OCI-M2 (cell line): Measurements from ENCODE around the gene CRYBA4.
"Not testable (repeated sequence)": the region's sequence is repeated elsewhere in the genome, so short reads cannot be mapped to it uniquely, and the experiment has no call there.

Experiments used
- DNase-seq: peaks from one replicate; lab custom pipeline; 2025; ENCODE audit not compliant: unreplicated experiment; lab: John Stamatoyannopoulos, UW

The CRYBA4 gene

DNA sequence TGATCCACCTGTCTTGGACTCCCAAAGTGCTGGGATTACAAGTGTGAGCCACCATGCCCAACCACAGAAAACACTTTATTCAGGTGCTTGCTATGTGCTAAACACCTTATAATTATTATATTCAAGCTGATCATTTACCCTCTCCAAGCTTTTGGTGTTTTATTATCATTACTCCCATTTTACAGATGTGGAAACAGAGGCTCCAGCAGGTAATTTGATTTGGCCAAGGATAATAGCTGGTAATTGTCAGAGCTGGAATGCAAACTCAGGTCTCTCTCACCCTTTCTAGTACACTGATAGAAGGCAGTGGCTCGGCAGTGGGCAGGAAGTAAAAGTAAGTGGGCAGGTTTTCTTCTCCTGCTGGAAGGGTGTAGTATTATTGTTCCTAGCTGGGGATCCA is 28.0 kb upstream of the CRYBA4 start:
- DNase-seq: no peak

DNA sequence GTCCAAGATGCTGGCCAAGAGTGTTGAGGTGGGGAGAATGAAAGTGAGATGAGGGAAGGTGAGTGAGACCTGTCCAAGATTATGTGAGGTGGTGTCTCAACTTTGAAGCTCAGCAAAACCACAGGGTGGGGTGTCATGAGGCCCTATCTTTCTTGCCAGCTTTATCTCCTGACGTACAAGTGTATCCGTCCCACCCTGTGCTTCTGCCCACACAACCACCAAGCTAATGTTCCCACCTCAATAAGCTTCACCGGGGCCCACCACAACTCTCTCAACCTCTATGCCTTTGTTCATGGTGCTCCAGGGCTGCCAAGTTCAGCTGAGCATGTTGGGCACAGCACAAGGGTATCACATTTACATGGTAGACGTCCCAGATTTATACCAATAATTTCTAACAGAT is 24.7 kb upstream of the CRYBA4 start:
- DNase-seq: no peak

DNA sequence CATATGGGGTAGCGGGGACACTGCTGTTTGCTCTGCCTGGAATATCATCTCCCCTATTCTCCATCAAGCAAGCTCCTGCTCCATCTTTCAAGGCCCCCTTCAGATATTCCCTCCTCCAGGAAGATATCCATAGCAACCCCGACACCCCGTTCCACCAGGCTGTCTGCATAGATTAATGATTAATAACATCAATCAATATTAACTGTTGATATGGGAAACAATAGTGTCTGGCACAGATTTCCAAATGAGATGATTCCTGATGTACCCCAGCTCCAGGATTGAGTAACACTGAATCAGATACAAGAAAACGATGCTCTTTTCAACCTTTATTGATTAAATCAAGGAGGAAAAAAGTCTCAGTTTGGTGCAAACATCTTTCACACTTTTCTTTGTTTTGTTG is 24.3 kb upstream of the CRYBA4 start:
- no peak for DNase-seq

DNA sequence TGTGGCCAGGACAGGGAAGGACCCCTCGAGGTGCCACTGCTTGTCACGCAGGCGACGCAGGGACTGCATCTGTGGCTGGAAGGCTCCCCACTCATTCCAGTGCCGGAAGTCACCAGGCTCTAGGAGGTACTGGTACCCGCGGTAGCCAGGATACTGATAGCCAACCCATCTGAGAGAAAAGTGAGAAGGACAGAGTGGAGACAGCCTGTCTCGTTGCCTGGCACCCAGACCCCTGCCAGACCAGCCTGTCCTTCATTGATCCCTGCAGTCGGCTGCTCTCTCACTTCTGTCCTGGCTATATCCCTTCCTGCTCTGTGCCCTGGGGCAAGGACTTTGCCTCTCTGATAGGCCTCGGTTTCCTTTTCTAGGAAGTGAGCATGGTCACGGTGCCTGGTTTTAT is 22.3 kb upstream of the CRYBA4 start:
- DNase-seq: no peak

DNA sequence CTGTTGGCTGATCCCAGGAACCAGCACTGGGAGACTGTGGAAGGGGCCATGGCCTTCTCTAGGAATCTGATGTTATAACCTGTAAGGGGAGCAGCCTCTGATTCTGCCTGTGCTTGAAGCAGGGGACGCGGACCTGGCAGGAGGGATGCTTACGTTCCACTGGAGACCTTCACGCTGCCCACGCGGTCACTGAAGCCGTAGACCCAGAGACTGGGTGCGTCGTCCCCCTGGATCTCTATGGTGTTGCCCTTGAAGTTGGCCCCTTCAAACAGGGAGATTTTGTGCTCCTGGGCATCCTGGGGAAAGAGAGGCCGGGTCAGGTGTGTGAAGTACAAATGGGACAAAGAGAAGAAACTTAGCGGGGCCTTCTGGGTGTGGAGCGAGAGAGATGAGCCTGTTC is 20.0 kb upstream of the CRYBA4 start:
- DNase-seq: no peak

DNA sequence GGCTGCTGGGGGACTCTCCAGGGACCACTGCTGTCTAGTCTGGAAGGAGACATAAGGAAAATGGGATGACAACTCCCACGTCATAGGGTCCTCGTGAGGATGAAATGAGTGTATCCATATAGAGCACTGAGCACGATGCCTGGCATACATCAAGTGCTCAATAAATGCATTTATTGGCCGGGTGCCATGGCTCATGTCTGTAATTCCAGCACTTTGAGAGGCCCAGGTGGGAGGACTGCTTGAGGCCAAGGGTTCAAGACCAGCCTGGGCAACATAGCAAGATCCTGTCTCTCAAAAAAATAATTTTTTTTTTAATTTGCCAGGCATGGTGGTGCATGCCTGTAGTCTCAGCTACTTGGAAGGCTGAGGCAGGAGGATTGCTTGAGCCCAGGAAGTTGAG is 19.6 kb upstream of the CRYBA4 start:
- DNase-seq: no peak

DNA sequence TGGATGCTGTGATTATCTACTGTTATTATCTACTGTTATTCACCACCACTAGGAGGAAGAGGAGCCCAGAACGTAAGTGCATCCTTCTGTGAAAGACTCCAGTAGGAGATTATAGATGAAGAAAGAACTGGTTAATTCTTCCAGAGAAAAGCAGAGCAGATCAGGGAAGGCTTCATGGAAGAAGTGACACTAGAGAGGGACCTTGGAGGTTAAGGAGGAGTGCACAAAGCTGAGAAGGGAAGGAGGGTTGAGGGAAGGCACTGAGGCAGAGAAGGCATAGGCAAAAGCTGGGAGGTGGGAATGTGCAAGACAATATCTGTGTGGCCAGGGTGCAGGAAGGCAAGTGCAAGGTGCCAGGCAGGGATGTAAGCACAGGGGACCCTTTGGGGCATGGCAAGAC is 17.4 kb upstream of the CRYBA4 start:
- no peak for DNase-seq

DNA sequence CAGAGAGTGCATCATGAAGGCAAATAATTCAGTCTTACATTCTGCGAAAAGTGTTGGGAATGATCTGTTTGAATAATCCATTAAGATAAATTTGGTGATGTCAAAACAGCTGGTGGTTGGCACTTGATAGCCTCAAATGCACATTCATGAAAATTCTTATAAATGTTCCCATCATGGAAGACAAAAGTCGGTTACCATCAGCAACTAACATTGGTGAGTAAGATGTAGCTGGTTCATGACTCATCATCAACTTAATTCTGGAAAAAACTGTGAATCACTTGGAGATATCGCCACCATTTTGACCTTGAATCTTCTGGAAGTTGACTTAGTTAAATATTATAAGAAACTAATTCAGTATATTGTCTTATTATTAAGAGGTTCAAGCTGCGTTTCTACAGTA is 15.2 kb upstream of the CRYBA4 start:
- no peak for DNase-seq

DNA sequence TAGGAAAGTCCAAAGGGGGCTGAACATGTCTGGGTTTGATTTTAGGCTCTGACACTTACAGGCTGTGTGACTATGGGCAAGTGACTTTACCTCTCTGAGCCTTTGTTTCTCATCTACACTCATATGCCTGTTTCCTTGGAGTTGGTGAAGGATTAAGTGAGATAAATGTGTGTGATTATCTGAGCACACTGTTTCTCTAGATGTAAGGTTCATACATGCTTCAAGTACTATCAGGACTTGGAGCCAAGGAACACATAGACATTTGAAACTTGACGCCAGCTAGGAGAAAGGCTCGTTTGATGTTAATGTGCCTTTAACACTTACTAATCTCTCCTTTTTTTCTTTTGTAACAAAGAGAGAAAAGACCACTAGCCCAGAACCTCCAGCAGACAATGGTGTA is 13.6 kb upstream of the CRYBA4 start:
- DNase-seq: no peak

DNA sequence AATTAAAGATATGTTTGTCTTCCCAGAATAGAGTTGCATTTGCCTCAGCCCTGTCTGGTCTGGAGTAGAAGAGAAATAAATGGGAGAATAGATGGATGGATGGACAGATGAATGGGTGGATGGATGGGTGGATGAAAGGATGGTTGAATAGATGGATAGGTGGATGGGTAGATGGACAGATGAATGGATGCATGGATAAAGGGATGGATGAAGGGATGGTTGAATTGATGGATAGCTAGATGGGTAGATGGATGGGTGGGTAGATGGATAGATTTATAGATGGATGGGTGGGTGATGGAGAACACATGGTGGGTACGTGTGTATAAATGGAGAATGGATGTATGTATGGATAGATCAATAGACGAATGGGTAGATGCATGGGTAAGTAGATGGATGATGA is 12.5 kb upstream of the CRYBA4 start:
- no peak for DNase-seq

DNA sequence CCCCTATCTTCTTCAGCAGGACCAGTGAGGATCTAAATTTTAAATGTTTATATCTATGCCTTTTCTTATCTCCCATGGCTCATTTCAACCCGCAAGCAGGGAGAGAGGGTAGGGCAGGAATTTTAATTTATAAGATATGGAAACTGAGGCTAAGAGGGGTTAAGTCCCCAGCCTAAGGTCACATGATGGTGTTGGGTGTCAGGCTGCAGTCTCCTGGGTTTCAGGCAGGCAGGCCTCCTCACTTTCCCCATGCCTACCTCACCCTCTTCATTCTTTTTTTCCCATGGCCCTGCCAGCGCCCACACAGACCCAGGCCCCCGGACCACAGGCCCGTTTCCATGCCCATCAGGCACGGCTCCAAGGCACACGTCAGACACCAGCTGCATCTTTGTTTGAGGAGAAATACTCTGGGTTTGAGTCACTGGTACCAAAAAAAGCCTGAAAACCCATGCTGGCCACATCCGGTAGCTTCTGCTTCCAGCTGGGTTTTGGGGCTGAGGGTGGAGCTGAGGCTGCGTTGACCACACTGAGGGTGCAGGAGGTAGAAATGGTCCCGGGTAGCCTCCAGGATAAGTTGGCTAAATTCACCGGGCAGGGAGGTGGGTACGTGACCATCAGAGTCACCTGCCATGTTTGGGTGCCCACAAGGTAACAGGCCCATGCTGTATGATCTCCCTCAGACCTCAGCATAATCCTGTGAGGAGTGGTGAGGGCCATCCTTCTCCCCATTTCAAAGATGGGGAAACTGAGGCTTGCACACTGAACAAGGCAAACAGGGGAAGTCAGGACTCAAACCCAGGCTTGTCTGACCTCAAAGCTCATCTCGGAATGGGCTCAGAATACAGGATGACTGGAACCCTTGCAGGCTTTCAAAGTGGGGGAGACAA is 11.4 kb upstream of the CRYBA4 start:
- DNase-seq: no peak

DNA sequence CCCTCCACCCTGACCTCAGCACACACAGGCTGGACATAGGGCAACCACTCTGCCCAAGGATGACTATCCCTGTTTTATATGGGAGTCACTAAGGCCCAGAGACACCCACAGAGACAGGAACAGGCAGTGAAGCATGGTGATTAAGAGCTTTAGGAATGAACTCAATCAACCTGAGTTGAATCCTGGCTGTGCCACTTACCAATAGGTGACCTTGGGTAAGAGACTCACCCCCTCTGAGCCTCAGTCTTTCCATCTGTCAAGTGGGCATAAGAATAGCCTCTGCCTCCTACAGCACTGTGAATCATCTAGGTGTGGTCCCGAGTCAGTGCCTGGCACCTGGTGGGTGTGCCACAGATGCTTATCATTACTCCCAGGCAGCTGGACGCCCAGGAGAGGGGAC is 10.8 kb upstream of the CRYBA4 start:
- DNase-seq: no peak

DNA sequence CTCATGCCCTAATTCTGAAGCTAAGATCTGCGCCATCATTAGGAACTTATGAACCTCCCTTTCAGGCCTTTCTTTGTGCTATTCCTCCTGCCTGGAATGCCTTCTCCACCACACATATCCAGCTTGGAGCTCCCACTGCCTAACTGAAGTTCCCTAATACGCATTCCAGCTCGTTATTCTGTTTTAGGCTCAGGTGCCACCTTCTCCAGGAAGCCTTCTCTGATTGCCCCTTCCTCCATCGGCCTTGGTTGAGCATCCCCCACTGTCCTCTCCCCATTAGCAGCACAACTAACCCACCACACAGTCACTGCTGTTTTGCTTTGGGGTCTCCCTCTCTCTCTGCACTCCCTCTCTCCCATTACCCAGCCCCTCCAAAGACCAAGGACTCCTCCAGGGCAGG is 9.1 kb upstream of the CRYBA4 start:
- DNase-seq: no peak

DNA sequence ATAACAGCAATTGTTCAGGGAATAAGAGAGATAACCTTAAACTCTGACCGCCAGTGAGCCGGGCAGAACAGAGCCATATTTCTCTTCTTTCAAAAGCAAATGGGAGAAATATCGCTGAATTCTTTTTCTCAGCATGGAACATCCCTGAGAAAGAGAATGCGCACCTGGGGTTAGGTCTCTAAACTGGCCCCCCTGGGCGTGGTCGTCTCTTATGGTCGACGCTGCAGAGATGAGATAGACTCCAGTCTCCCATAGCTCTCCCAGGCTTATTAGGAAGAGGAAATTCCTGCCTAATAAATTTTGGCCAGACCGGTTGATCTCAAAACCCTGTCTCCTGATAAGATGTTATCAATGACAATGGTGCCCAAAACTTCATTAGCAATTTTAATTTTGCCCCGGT is 8.0 kb upstream of the CRYBA4 start:
- not testable (repeated sequence) for DNase-seq

DNA sequence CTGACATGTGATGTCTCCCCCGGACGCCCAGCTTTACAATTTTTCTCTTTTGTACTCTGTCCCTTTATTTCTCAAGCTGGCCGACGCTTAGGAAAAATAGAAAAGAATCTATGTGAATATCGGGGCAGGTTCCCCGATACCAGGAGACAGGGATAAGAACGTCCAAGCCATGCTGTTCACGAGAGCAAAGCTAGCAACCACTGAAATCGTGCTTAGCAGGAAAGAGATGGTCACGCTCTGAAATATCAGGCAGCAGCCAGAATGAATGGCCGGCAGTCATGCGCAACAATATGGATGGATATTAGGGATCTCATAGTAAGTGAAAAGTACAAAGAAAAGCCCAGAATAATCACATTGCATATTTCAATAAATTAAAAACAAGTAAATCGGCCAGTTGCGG is 7.4 kb upstream of the CRYBA4 start:
- no peak for DNase-seq

DNA sequence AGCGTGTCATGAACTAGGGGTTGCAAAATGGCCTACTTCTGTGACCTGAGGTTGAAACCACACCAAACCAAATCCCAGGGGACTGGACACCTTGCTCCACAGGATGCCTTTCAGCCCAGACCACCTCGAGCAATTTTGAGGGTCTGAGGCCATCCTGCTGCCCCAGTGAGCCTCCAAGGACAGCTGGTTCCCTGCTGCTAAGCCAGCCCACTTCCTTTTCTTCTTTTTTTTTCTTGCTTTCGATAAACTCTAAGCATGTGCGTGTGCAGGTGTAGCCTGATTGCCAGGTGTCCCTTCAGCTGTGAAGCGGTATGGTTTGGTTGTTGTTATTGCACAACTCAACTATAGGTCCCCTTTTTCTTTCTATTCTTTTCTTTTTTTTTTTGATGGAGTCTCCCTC is 6.6 kb upstream of the CRYBA4 start:
- no peak for DNase-seq

DNA sequence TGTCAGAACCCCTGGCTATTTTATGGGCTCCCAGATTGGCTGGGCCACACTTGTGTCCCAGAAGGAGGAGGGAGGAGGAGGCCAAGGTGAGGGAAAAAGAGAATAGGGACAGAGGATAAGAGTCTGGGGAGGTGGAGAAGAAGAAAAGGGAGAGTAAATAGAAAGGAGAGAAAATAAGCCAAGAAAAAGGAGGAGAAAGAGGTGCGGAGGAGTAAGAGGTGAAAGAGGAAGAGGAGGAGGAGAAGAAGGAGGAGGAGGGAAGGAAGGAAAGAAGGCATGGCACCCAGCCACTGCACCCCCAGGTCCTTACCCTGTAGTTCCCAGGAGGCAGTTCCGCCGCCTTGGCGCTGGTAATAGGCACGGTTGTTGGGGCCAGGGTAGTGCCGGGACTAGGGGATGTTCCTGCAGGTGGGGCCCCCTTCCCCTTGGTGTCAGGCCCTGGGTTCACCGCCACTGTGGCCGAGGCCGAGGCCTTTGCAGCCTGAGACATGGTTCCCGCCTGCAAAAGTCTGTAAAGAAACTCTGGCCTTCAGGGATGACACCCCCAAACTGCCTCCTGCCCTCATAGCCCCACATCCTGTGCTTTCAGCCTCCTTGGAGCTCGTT is 5.8 kb upstream of the CRYBA4 start:
- no peak for DNase-seq

DNA sequence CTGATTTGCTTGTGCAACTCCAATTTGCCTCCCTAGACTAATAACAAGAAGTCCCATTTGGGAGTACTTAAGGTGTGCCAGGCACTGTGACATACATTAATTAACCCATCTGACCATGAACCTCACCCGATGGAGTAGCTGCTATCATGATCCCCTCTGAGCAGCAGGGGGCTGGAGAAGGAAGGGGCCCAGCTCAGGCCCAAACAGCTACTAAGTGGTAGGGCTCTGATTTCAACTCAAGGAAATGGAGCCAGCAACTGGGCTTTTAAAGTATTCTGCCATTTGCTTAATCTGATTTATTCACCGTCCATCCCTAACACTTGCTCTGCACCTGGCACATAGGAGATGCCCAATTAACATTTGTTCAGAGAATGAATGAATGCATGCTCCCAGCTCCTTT is 5.1 kb upstream of the CRYBA4 start:
- no peak for DNase-seq

DNA sequence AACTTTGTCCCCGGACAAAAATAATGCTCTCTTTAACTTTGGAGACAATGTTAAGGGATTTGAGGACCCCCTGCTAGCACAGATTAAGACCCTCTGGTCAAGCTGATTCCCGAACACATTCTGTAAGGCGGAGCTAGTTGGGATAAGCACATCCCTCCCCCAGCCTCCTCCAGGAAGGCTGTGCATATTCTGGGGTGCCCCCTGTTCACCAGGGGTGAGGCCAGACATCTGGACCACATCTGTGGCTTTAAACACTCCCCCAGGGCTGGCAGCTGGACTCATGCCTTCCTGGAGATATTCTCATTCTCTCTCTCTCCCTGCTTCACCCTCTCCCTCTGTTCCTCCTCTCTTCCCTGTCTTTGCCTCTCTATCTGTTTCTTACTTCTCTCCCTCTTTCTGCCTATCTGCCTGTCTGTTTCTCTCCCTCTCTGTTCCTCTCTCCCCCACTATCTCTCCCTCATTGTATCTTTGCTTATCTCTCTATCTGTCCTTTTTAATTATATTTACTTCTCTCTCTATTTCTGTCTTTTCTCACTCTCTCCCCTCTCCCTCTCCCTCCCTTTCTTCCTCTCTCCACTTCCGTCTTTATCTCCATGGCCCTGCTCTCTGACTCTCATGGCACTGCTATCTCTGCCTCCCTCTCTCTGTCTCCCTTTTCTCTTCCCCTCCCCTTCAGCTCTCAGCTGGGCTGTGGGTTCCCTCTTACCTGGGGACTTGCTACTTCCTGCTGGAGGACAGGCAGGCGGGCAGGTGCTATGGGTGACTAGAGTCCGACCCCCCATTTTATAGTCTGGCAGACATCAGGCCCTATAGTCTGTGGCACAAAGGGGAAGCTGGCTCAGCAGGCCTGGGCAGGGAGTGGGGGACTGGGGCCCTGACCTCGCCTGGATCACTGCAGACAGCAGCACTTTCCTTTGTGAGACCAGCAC is 4.2 kb upstream of the CRYBA4 start, which contains the start of gene CRYBB1:
CRYBB1 (minus strand) TSS at position 757 of the 929 bp plus-strand sequence. CDS start 1,708 bp downstream, outside the sequence.
- no peak for DNase-seq

DNA sequence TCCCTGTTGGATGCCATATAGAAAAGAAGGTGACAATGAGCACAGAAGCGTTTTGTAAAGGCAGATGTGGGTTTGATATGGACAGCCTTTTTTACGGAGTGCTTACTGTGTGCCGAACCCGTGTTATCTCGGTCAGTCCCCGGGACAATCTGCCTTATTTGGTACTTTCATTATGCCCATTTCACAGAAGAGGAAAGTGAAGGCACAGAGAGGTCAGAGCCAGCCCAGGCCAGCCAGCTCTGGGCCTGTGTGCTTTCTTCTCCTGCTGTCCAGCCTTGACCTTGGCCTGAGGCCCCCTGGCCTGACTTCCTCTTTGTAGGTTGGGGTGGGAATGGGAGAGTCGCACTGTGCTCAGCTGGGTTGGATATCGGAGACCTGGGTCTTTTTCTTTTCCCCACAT is 3.3 kb upstream of the CRYBA4 start:
- no peak for DNase-seq

DNA sequence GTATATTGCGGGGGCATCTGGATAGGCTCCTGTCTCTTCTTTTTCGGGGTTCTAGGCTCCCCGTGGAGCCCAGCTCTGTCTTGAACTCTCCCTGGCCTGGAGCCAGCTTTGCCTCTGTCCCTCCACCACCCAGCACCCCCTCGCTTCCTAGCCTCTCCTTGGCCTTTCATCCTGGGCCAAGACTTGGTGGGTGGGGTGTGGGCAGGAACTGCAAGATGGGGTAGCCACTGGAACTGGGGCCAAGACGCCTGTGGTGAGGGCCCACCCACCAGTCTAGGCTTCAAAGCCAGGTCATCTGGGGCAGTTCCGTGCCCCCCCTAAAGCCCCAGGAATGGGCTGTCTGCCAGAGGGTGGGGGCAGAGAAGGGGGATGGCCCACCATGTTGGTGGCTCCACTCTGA is 2.3 kb upstream of the CRYBA4 start:
- no peak for DNase-seq

DNA sequence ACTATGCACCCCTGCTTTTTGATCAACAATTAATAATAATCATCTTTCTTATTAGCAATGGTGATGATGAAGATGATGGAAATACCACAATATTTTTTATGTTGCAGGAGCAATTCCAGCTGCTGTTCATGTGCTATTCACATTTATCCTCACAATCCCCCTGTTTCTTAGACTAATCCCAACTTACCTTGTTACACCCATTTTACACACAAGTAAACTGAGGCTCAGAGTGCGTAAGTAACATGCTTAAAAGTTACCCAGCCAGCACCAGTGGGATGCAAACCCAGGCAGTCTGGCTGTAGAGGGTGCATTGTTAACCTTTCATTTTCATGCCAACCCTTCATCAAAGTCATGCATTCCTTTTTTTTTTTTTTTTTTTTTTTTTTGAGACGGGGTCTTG is 1.6 kb upstream of the CRYBA4 start:
- no peak for DNase-seq
